ENCODE data around the gene MLST8.

DNA sequence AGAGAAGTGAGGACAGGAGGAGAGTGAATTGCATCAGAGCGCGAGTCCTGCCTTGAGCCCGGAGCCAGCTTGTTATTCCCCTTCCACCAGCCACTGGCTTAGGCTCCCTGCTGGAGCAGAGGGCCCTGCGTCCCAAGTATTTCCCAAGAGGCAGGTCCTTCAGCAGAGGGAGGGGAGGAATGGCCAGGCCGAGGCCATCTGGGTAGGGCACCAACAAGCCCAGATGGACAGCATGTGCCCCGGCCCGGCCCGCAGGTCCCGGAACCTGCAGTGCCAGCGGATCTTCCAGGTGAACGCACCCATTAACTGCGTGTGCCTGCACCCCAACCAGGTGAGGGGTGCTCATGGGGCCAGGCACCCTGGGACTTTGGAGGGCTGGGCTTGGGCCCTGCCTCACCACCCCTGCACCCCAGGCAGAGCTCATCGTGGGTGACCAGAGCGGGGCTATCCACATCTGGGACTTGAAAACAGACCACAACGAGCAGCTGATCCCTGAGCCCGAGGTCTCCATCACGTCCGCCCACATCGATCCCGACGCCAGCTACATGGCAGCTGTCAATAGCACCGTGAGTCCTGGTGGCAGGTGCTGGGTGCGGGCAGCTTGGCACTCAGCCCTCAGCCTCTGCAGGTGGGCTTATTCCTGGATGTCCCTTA is 1.7 kb downstream of the MLST8 start:
- TF ChIP-seq POLR2AphosphoS5 (IDR thresholded peaks at IDR 0.05; ENCODE audit: insufficient read depth, low read depth, low read length) (no peak), EZH2 (IDR thresholded peaks at IDR 0.05; ENCODE audit: borderline replicate concordance, low read depth, low read length, severe bottlenecking) (no peak), POLR2A (IDR thresholded peaks at IDR 0.05; ENCODE audit: low read depth, low read length) (no peak), MYC (IDR thresholded peaks at IDR 0.05; ENCODE audit: low read depth, low read length) (no peak), FOS (IDR thresholded peaks at IDR 0.05; ENCODE audit: borderline replicate concordance, insufficient read depth, low read length) (no peak), JUN (IDR thresholded peaks at IDR 0.05; ENCODE audit: borderline replicate concordance, insufficient read depth, insufficient read length, low read depth) (no peak), GATA2 (IDR thresholded peaks at IDR 0.05; ENCODE audit: insufficient read depth, insufficient read length, low read depth, low read length) (no peak)
- TF ChIP-seq, protein P1, sequence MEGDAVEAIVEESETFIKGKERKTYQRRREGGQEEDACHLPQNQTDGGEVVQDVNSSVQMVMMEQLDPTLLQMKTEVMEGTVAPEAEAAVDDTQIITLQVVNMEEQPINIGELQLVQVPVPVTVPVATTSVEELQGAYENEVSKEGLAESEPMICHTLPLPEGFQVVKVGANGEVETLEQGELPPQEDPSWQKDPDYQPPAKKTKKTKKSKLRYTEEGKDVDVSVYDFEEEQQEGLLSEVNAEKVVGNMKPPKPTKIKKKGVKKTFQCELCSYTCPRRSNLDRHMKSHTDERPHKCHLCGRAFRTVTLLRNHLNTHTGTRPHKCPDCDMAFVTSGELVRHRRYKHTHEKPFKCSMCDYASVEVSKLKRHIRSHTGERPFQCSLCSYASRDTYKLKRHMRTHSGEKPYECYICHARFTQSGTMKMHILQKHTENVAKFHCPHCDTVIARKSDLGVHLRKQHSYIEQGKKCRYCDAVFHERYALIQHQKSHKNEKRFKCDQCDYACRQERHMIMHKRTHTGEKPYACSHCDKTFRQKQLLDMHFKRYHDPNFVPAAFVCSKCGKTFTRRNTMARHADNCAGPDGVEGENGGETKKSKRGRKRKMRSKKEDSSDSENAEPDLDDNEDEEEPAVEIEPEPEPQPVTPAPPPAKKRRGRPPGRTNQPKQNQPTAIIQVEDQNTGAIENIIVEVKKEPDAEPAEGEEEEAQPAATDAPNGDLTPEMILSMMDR (IDR thresholded peaks at IDR 0.05; ENCODE audit: extremely low read depth in 1 of 2, insufficient read depth in 1 of 2, low read depth in 1 of 2, low read length in 2 of 2), result no peak
- TF ChIP-seq, protein P2, sequence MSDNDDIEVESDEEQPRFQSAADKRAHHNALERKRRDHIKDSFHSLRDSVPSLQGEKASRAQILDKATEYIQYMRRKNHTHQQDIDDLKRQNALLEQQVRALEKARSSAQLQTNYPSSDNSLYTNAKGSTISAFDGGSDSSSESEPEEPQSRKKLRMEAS (IDR thresholded peaks at IDR 0.05; ENCODE audit: insufficient read depth, insufficient read length), result no peak

Data from endothelial cell of umbilical vein (primary cell).